Skeletal muscle satellite cell (primary cell): Measurements from ENCODE around the gene CP.
A peak's percentile ranks its signal among the peaks of the same experiment; 100 is the strongest.

Experiments used
- H3K27me3 ChIP-seq: 2 replicates; pipeline ENCODE4 v1.7.0; 2013; ENCODE audit warnings: low read length; ENCODE audit not compliant: control insufficient read depth, insufficient read depth
- H3K36me3 ChIP-seq: 2 replicates; pipeline ENCODE4 v1.7.0; 2013; ENCODE audit warnings: mild to moderate bottlenecking, control low read depth, low read length; ENCODE audit not compliant: insufficient read depth
- H3K4me1 ChIP-seq: 2 replicates; pipeline ENCODE4 v1.7.0; 2013; ENCODE audit warnings: low read length; ENCODE audit not compliant: control insufficient read depth, insufficient read depth
- H3K4me2 ChIP-seq: 2 replicates; pipeline ENCODE4 v1.7.0; 2013; ENCODE audit warnings: mild to moderate bottlenecking, low read length
- H3K4me3 ChIP-seq: 2 replicates; pipeline ENCODE4 v1.7.0; 2013; ENCODE audit warnings: low read length
- H3K9ac ChIP-seq: 2 replicates; pipeline ENCODE4 v1.7.0; 2013; ENCODE audit warnings: mild to moderate bottlenecking, low read depth, low read length, moderate library complexity
- H3K9me3 ChIP-seq: replicated peaks from 2 replicates; pipeline ENCODE4 v1.7.0; 2013; ENCODE audit warnings: mild to moderate bottlenecking, control low read depth, low read length

Gene CP

DNA sequence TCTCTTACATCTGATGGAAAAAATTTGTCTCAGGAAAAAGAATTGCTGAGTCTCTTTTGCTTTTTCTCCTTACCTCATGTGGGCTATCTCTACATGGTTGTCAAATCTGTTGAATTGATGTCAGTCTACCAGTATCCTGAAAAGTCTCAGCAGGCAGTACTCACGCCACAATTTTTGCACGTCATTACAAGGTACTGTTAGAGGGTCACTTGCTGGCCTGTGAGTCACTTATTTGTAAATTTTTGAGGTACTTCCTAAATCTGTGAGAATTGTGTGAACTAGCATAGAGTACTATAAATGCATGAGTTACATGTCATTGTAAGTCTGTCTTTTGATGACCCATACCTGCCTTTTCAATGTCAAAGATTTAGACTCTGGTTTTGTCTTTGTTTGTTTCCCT, 76.3 kb downstream of the CP start:
- Histone ChIP-seq H3K9ac (no peak overlapping the region), H3K36me3 (peaks cover 54% of the 10 kb centered on the region), H3K4me1 (no peaks in the 10 kb centered on the region), H3K27me3 (no peaks in the 10 kb centered on the region), H3K4me3 (no peak overlapping the region), H3K9me3 (no peaks in the 10 kb centered on the region), H3K4me2 (no peak overlapping the region)

- no peak overlapping the region for H3K4me3 ChIP-seq
- H3K36me3 ChIP-seq, result peaks cover 46% of the 10 kb centered on the region
- H3K9ac ChIP-seq, result no peak overlapping the region
- no peaks in the 10 kb centered on the region for H3K4me1 ChIP-seq
- no peaks in the 10 kb centered on the region for H3K27me3 ChIP-seq
- no peaks in the 10 kb centered on the region for H3K9me3 ChIP-seq
- no peak overlapping the region for H3K4me2 ChIP-seq
These were observed 78.9 kb downstream of the CP start for GRCh38 chr3:149142682-149143081.

DNA sequence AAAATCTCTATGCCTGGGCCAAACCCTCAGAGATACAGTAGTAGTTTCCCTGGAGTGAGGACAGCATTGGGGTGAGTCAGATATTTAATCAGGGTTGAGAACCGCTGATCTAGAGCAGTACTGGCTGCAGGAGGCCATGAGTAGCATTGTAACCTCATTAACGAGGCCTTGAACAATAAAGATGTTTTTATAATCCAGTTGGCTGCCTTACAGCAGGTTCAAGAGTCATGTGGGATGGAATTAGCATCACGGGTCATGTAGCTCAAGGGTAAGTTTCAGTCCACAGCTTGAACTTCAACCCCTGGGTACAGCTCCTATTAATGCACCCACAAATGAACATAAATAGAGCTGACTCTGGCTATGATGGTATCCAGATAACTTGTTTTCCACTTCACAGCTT, 87.1 kb downstream of the CP start:
- H3K9ac ChIP-seq, result no peak overlapping the region

DNA sequence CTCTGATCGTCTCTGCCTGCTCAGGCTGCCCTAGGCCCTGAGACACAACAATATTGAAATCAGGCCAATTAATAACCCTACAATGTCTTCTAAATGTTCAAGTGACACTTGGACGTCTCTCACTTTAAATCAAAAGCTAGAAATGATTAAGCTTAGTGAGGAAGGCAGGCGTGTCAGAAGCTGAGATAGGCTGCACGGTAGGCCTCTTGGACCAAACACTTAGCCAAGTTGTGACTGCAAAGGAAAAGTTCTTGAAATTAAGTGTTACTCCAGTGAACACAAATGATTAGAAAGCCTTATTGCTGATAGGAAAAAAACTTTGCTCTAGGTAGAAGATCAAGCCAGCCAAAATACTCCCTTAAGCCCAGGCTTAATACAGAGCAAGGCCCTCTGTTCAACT, 90.0 kb downstream of the CP start:
- Histone ChIP-seq H3K4me1 (peaks cover 30% of the 10 kb centered on the region), H3K9ac (peak overlapping the region; percentile 14), H3K27me3 (no peaks in the 10 kb centered on the region), H3K9me3 (no peaks in the 10 kb centered on the region), H3K4me2 (peak overlapping the region; percentile 82), H3K36me3 (peaks cover 4% of the 10 kb centered on the region), H3K4me3 (peak overlapping the region; percentile 96)

More for the DNA sequence above, 87.1 kb downstream of the CP start:
- no peak overlapping the region for H3K4me2 ChIP-seq
- peaks cover 23% of the 10 kb centered on the region for H3K4me1 ChIP-seq
- H3K36me3 ChIP-seq, result peaks cover 4% of the 10 kb centered on the region
- H3K4me3 ChIP-seq, result no peak overlapping the region
- no peaks in the 10 kb centered on the region for H3K27me3 ChIP-seq
- H3K9me3 ChIP-seq, result no peaks in the 10 kb centered on the region

GRCh38 chr3:149129326-149130205, 92.1 kb downstream of the CP start, which contains the start of gene HPS3:
TSS of gene HPS3 (plus strand) at chr3:149129638. CDS start at chr3:149129724, 86 bp downstream.
- Histone ChIP-seq H3K9me3 (no peaks in the 10 kb centered on the region), H3K4me3 (peak within 1 kb of the TSS; percentile 96), H3K36me3 (no peaks in the 10 kb centered on the region), H3K4me2 (peak within 1 kb of the TSS; percentile 82), H3K27me3 (no peaks in the 10 kb centered on the region), H3K4me1 (peaks cover 27% of the 10 kb centered on the region), H3K9ac (peak within 1 kb of the TSS; percentile 88)

GRCh38 chr3:149128821-149129220, 92.8 kb downstream of the CP start:
- peak overlapping the region; percentile 82 for H3K4me2 ChIP-seq
- H3K4me1 ChIP-seq, result peaks cover 24% of the 10 kb centered on the region
- no peaks in the 10 kb centered on the region for H3K27me3 ChIP-seq
- H3K36me3 ChIP-seq, result no peaks in the 10 kb centered on the region
- peak overlapping the region; percentile 96 for H3K4me3 ChIP-seq
- no peaks in the 10 kb centered on the region for H3K9me3 ChIP-seq
- peak overlapping the region; percentile 88 for H3K9ac ChIP-seq

DNA sequence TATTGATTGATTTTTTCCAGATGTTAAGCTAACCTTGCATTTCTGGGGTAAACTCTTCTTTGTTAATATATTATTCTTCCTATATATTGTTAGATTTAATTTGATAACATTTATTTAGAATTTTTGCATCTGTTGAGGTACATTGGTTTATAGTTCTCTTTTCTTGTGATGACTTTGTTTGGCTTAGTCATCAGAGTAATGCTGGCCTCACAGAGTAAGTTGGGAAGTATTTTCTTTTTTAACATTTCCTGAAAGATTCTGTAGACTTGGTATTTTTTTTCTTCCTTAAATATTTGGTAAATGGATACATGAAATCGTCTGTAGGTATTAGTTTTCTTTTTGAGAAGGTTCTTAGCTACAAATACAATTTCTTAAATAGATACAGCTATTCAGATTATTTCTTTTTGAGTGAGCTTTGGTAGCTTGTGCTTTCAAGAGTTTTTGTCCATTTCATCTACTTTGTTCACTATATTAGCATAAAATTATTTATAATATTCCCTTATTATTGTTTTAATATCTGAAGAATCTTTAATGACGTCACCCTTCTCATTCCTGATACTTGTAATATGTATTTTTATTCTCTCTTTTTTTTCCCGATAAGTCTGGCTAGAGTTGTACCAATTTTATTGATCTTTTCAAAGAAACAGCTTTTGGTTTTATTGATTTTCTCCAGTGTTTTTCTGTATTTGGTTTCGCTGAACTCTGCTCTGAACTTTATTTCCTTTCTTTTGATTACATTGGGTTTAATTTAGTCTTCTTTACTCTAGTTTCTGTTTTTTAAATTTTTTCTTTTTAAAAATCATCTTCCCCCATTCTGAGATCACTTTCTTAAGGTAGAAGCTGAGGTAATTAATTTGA, 98.7 kb downstream of the CP start:
- Histone ChIP-seq H3K27me3 (no peaks in the 10 kb centered on the region), H3K4me2 (no peak overlapping the region), H3K36me3 (no peaks in the 10 kb centered on the region), H3K9me3 (no peaks in the 10 kb centered on the region), H3K4me1 (peaks cover 4% of the 10 kb centered on the region), H3K4me3 (no peak overlapping the region), H3K9ac (no peak overlapping the region)
